Osteoblast (primary cell): ENCODE results near the gene PPHLN1. TPM values are rescaled to one million over a fixed set of nuclear protein-coding genes. Genes with fewer than 3 reads are reported as not detected.
A peak's percentile ranks its signal among the peaks of the same experiment; 100 is the strongest.

Experiments used
- DNase-seq: peaks from one replicate; pipeline ENCODE4 v3.0.0; 2011; ENCODE audit warnings: low spot score, mixed read lengths; ENCODE audit not compliant: insufficient read length; ENCODE audit errors: missing footprints
- H2AFZ ChIP-seq: 2 replicates; pipeline ENCODE4 v1.6.0; 2011; ENCODE audit warnings: mild to moderate bottlenecking, low read length
- H3K27ac ChIP-seq: 2 replicates; pipeline ENCODE4 v1.5.1; 2011; ENCODE audit warnings: mild to moderate bottlenecking, low read depth, low read length, moderate library complexity
- H3K27me3 ChIP-seq: 2 replicates; pipeline ENCODE4 v1.6.0; 2012; ENCODE audit warnings: mild to moderate bottlenecking, control low read depth, inconsistent platforms, low read length, moderate library complexity; ENCODE audit not compliant: insufficient read depth
- H3K36me3 ChIP-seq: 2 replicates; pipeline ENCODE4 v1.5.1; 2011; ENCODE audit warnings: mild to moderate bottlenecking, low read length, control low read depth, moderate library complexity; ENCODE audit not compliant: insufficient read depth
- H3K4me1 ChIP-seq: 2 replicates; pipeline ENCODE4 v1.5.1; 2011; ENCODE audit warnings: mild to moderate bottlenecking, low read length, control low read depth, moderate library complexity; ENCODE audit not compliant: insufficient read depth
- H3K4me2 ChIP-seq: 2 replicates; pipeline ENCODE4 v1.6.0; 2011; ENCODE audit warnings: mild to moderate bottlenecking, low read length; ENCODE audit not compliant: insufficient read depth
- H3K4me3 ChIP-seq: fragments of 200-600 bp; sonication (generic); 3 replicates; pipeline ENCODE4 v1.5.1; 2012; ENCODE audit warnings: mild to moderate bottlenecking, low read length, inconsistent platforms; ENCODE audit not compliant: insufficient read depth
- H3K79me2 ChIP-seq: 2 replicates; pipeline ENCODE4 v1.6.0; 2012; ENCODE audit warnings: mild to moderate bottlenecking, low read length, control low read depth, inconsistent platforms; ENCODE audit not compliant: insufficient read depth
- H3K9me3 ChIP-seq: 2 replicates; pipeline ENCODE4 v1.5.1; 2011; ENCODE audit warnings: low read depth, low read length, control low read depth
- H4K20me1 ChIP-seq: 2 replicates; pipeline ENCODE4 v1.6.0; 2012; ENCODE audit warnings: mild to moderate bottlenecking, low read length, control low read depth; ENCODE audit not compliant: insufficient read depth
- CTCF ChIP-seq: IDR thresholded peaks from 2 replicates; pipeline ENCODE4 v1.5.1; 2011; ENCODE audit warnings: mild to moderate bottlenecking, low read depth, low read length, moderate library complexity; ENCODE audit errors: extremely low read depth
- total RNA-seq: library from RNA; depleted of rRNA; stranded (reverse); fragments of >200 nt; gene quantifications from 2 replicates; pipeline ENCODE4 v1.2.3, GENCODE V29; 2012

Gene PPHLN1
- total RNA-seq, 1 donor = 70.9 TPM

GRCh38 chr12:42365486-42365885 is 39.5 kb downstream of the PPHLN1 start:
- no peak overlapping the region for H3K4me2 ChIP-seq
- peaks cover 4% of the 10 kb centered on the region for H3K4me1 ChIP-seq
- H3K27me3 ChIP-seq = no peaks in the 10 kb centered on the region
- H3K27ac ChIP-seq = no peak overlapping the region
- no peak overlapping the region for H2AFZ ChIP-seq
- no peaks in the 10 kb centered on the region for H3K9me3 ChIP-seq
- no peaks in the 10 kb centered on the region for H4K20me1 ChIP-seq
- peak; percentile 34 for DNase-seq
- no peak for TF ChIP-seq CTCF
- no peak overlapping the region for H3K4me3 ChIP-seq
- no peaks in the 10 kb centered on the region for H3K36me3 ChIP-seq
- peaks cover 26% of the 10 kb centered on the region for H3K79me2 ChIP-seq

- H3K79me2 ChIP-seq = peaks cover 15% of the 10 kb centered on the region
- no peak for DNase-seq
- no peaks in the 10 kb centered on the region for H3K27me3 ChIP-seq
- H3K4me2 ChIP-seq = no peak overlapping the region
- no peaks in the 10 kb centered on the region for H3K4me1 ChIP-seq
- H3K9me3 ChIP-seq = no peaks in the 10 kb centered on the region
- no peak overlapping the region for H3K27ac ChIP-seq
- no peak overlapping the region for H2AFZ ChIP-seq
- no peaks in the 10 kb centered on the region for H3K36me3 ChIP-seq
- TF ChIP-seq CTCF = no peak
- H3K4me3 ChIP-seq = no peak overlapping the region
- peaks cover 7% of the 10 kb centered on the region for H4K20me1 ChIP-seq
Observed at GRCh38 chr12:42370013-42370412, 44.0 kb downstream of the PPHLN1 start.

- TF ChIP-seq CTCF = peak; percentile 72
- peaks cover 12% of the 10 kb centered on the region for H3K79me2 ChIP-seq
- DNase-seq = no peak
- no peak overlapping the region for H2AFZ ChIP-seq
- H3K36me3 ChIP-seq = peaks cover 13% of the 10 kb centered on the region
- H4K20me1 ChIP-seq = peaks cover 7% of the 10 kb centered on the region
- no peak overlapping the region for H3K4me3 ChIP-seq
- H3K4me1 ChIP-seq = no peaks in the 10 kb centered on the region
- H3K9me3 ChIP-seq = no peaks in the 10 kb centered on the region
- no peak overlapping the region for H3K27ac ChIP-seq
- H3K4me2 ChIP-seq = no peak overlapping the region
- no peaks in the 10 kb centered on the region for H3K27me3 ChIP-seq
Observed at GRCh38 chr12:42372154-42372791, 46.3 kb downstream of the PPHLN1 start.

DNA sequence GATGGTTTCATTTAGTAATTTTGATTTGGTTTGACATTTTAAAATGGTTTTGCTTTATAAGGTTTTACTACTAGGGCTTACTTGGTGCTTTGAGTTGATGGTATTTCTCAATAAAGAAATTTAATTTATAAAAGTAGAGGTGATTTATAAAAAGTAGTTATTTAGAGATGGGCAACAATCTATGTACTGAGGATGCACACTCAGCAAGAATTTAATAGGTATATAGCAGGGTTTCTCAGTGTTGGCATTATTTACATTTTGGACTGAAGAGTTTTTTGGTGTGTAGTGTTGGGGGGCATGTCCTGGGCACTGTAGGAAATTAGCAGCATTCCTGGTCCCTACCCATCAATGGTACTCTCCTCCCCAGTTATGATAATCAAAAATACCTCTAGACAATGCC is 47.7 kb downstream of the PPHLN1 start:
- Histone ChIP-seq H3K27me3 (no peaks in the 10 kb centered on the region), H3K27ac (no peak overlapping the region), H3K9me3 (no peaks in the 10 kb centered on the region), H3K4me2 (no peak overlapping the region), H3K36me3 (peaks cover 13% of the 10 kb centered on the region), H4K20me1 (peaks cover 7% of the 10 kb centered on the region), H3K4me1 (no peaks in the 10 kb centered on the region), H3K4me3 (no peak overlapping the region), H3K79me2 (peaks cover 12% of the 10 kb centered on the region), H2AFZ (no peak overlapping the region)
- TF ChIP-seq CTCF = no peak
- no peak for DNase-seq
